Neuronal stem cell (in vitro differentiated cells): ENCODE measurements around the gene RBCK1.
A peak's percentile ranks its signal among the peaks of the same experiment; 100 is the strongest.

Experiments
- DNase-seq: peaks from one replicate; pipeline ENCODE4 v3.0.0-alpha.2; 2013; ENCODE audit warnings: low spot score
- H2AFZ ChIP-seq: one replicate; pipeline ENCODE4 v1.6.1; 2013; ENCODE audit warnings: mild to moderate bottlenecking, low read length, inconsistent platforms
- H2AK5ac ChIP-seq: 2 replicates; pipeline ENCODE4 v1.6.1; 2013; ENCODE audit warnings: low read depth, mild to moderate bottlenecking, inconsistent platforms, low read length, moderate library complexity, mixed read lengths
- H2BK120ac ChIP-seq: 2 replicates; pipeline ENCODE4 v1.6.1; 2013; ENCODE audit warnings: low read depth, mild to moderate bottlenecking, inconsistent platforms, low read length, moderate library complexity, mixed read lengths
- H2BK12ac ChIP-seq: one replicate; pipeline ENCODE4 v1.6.1; 2013; ENCODE audit warnings: low read length, inconsistent platforms
- H2BK15ac ChIP-seq: 2 replicates; pipeline ENCODE4 v1.6.1; 2013; ENCODE audit warnings: mild to moderate bottlenecking, low read length, inconsistent platforms, mixed read lengths
- H2BK5ac ChIP-seq: one replicate; pipeline ENCODE4 v1.6.1; 2013; ENCODE audit warnings: inconsistent platforms, mild to moderate bottlenecking, low read length, moderate library complexity
- H3K14ac ChIP-seq: one replicate; pipeline ENCODE4 v1.6.1; 2013; ENCODE audit warnings: low read length, inconsistent platforms
- H3K18ac ChIP-seq: 2 replicates; pipeline ENCODE4 v1.6.1; 2013; ENCODE audit warnings: low read length, inconsistent platforms
- H3K23ac ChIP-seq: 2 replicates; pipeline ENCODE4 v1.6.1; 2013; ENCODE audit warnings: low read depth, mild to moderate bottlenecking, mixed read lengths, low read length, inconsistent platforms; ENCODE audit not compliant: poor library complexity
- H3K27ac ChIP-seq: replicated peaks from 3 replicates; pipeline ENCODE4 v1.5.1; 2013; ENCODE audit warnings: low read length, inconsistent platforms
- H3K27me3 ChIP-seq, 3 experiments: 2 replicates each; pipeline ENCODE4 v1.6.1; 2013; ENCODE audit warnings: low read length in 3 of 3, mild to moderate bottlenecking in 2 of 3, inconsistent platforms in 1 of 3, low read depth in 1 of 3, mixed read lengths in 1 of 3, moderate library complexity in 1 of 3; ENCODE audit not compliant: control insufficient read depth in 3 of 3, insufficient read depth in 3 of 3
- H3K36me3 ChIP-seq, 2 donors: replicated peaks in 1 of 2; 2 replicates each; pipeline ENCODE4 v1.6.1; 2013; ENCODE audit warnings: low read length in 2 of 2; ENCODE audit not compliant: control insufficient read depth in 2 of 2, insufficient read depth in 2 of 2
- H3K4ac ChIP-seq: 2 replicates; pipeline ENCODE4 v1.6.1; 2013; ENCODE audit warnings: inconsistent platforms, mild to moderate bottlenecking, low read length, moderate library complexity
- H3K4me1 ChIP-seq, 2 donors: 1 replicate in 1 of 2; 2 replicates in 1 of 2; pipeline ENCODE4 v1.6.1; 2013; ENCODE audit warnings: low read length in 2 of 2, low read depth in 1 of 2; ENCODE audit not compliant: control insufficient read depth in 2 of 2, insufficient read depth in 1 of 2
- H3K4me2 ChIP-seq: one replicate; pipeline ENCODE4 v1.6.1; 2013; ENCODE audit warnings: mild to moderate bottlenecking, low read length, inconsistent platforms; ENCODE audit not compliant: insufficient read depth, poor library complexity, severe bottlenecking
- H3K4me3 ChIP-seq, 2 donors: 2 replicates each; pipeline ENCODE4 v1.5.1; 2013; ENCODE audit warnings: low read length in 2 of 2, mild to moderate bottlenecking in 2 of 2, inconsistent platforms in 1 of 2, moderate library complexity in 1 of 2
- H3K79me1 ChIP-seq: one replicate; pipeline ENCODE4 v1.6.1; 2013; ENCODE audit warnings: low read depth, mild to moderate bottlenecking, inconsistent platforms, low read length, moderate library complexity
- H3K9ac ChIP-seq: one replicate; pipeline ENCODE4 v1.6.1; 2013; ENCODE audit warnings: mild to moderate bottlenecking, low read depth, low read length, inconsistent platforms; ENCODE audit not compliant: poor library complexity
- H3K9me3 ChIP-seq, 2 donors: replicated peaks in 1 of 2; 2 replicates each; pipeline versions ENCODE3 to v1.6.1; 2013; ENCODE audit warnings: low read length in 2 of 2, mild to moderate bottlenecking in 2 of 2, inconsistent platforms in 1 of 2, low read depth in 1 of 2, mixed read lengths in 1 of 2, moderate library complexity in 1 of 2; ENCODE audit not compliant: control insufficient read depth in 2 of 2, insufficient read depth in 1 of 2
- H4K8ac ChIP-seq: one replicate; pipeline ENCODE4 v1.6.1; 2013; ENCODE audit warnings: low read depth, mild to moderate bottlenecking, inconsistent platforms, low read length, moderate library complexity
- H4K91ac ChIP-seq: one replicate; pipeline ENCODE4 v1.6.1; 2013; ENCODE audit warnings: low read length, low read depth, mild to moderate bottlenecking, inconsistent platforms; ENCODE audit not compliant: poor library complexity
- WGBS, 2 donors: extraction: QIAGEN DNeasy Blood & Tissue Kit; methylation state at CpG; one replicate each; pipeline ENCODE4 v1.1.7; 2013; ENCODE audit warnings: missing lambda C conversion rate in 2 of 2, mixed read lengths in 1 of 2; ENCODE audit not compliant: insufficient read length in 2 of 2, insufficient replicate concordance in 1 of 2; ENCODE audit errors: extremely low coverage in 2 of 2; 5-methylcytosine and 5-hydroxymethylcytosine counted together

Gene RBCK1

GRCh38 chr20:458776-459175, 50.7 kb downstream of the RBCK1 start:
- Histone ChIP-seq H3K4me1 (peaks cover 4 to 10% of the 10 kb centered on the region in 2 donors), H3K4me2 (no peak overlapping the region), H3K9ac (no peak overlapping the region), H2AFZ (no peak overlapping the region), H3K79me1 (peaks cover 12% of the 10 kb centered on the region), H3K18ac (no peak overlapping the region), H2BK12ac (no peak overlapping the region), H2BK15ac (no peak overlapping the region), H2AK5ac (no peak overlapping the region), H3K27ac (no peak overlapping the region), H3K14ac (no peak overlapping the region), H2BK5ac (no peak overlapping the region), H3K4ac (no peak overlapping the region), H3K36me3 (peaks cover 0 to 11% of the 10 kb centered on the region in 2 donors), H2BK120ac (no peak overlapping the region), H3K4me3 (no peak overlapping the region), H3K23ac (no peak overlapping the region), H3K27me3 (peaks cover 0 to 2% (median 0%) of the 10 kb centered on the region in 3 experiments), H4K91ac (no peak overlapping the region), H3K9me3 (no peaks in the 10 kb centered on the region), H4K8ac (no peak overlapping the region)
- DNase-seq: no peak
- WGBS, 2 donors: no CpG with 5 or more reads among the region's 6 CpGs

- Histone ChIP-seq H3K4me3 (no peak overlapping the region), H3K79me1 (peaks cover 12% of the 10 kb centered on the region), H3K4me1 (peaks cover 4 to 10% of the 10 kb centered on the region in 2 donors), H3K27ac (no peak overlapping the region), H4K91ac (no peak overlapping the region), H3K9ac (no peak overlapping the region), H3K23ac (no peak overlapping the region), H3K14ac (no peak overlapping the region), H2BK15ac (no peak overlapping the region), H3K4me2 (no peak overlapping the region), H4K8ac (no peak overlapping the region), H3K4ac (no peak overlapping the region), H3K18ac (no peak overlapping the region), H3K36me3 (peaks cover 0 to 6% of the 10 kb centered on the region in 2 donors), H2BK120ac (no peak overlapping the region), H3K9me3 (no peaks in the 10 kb centered on the region), H2AFZ (no peak overlapping the region), H2BK12ac (no peak overlapping the region), H3K27me3 (peaks cover 0 to 2% (median 0%) of the 10 kb centered on the region in 3 experiments), H2AK5ac (no peak overlapping the region), H2BK5ac (no peak overlapping the region)
- no CpG with 5 or more reads among the region's 3 CpGs for WGBS, 2 donors
- DNase-seq: no peak
Measured at GRCh38 chr20:460180-460579, 52.1 kb downstream of the RBCK1 start.

DNA sequence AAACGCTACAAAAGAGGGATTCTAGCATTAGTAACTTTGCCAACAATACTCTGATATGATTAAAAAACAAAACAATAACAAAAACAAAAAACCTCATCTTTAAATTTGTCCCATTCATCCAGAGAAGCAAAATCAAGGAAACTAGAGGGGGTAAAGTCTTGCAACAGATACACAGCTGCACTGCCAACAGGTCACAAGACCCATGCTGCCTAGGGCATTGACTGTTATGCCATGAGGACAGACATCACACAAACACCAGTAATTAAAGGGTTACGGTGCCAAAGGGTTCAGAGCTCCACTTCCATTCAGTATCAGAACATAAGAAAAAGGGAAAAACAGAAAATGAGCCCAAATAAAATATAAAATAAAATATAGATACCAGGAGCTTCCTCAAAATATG, 52.6 kb downstream of the RBCK1 start:
- no CpG with 5 or more reads among the region's 2 CpGs for WGBS, 2 donors
- H3K4me3 ChIP-seq: peak overlapping the region in 1 of 2 donors; percentile 78
- no peak overlapping the region for H2BK5ac ChIP-seq

GRCh38 chr20:461254-462198, 53.4 kb downstream of the RBCK1 start:
- H3K79me1 ChIP-seq: peaks cover 12% of the 10 kb centered on the region
- H3K18ac ChIP-seq: peak overlapping the region; percentile 90
- peak; percentile 42 for DNase-seq
- peaks cover 0 to 5% of the 10 kb centered on the region in 2 donors for H3K36me3 ChIP-seq
- H3K4me1 ChIP-seq: peaks cover 4 to 10% of the 10 kb centered on the region in 2 donors
- H2BK5ac ChIP-seq: peak overlapping the region; percentile 53
- H2AK5ac ChIP-seq: no peak overlapping the region
- H3K27ac ChIP-seq: peak overlapping the region; percentile 58
- peak overlapping the region; percentile 87 for H2AFZ ChIP-seq
- no peak overlapping the region for H3K23ac ChIP-seq
- H2BK120ac ChIP-seq: no peak overlapping the region
- peak overlapping the region; percentile 3 for H4K8ac ChIP-seq
- H3K9me3 ChIP-seq: no peaks in the 10 kb centered on the region
- peak overlapping the region; percentile 97 for H3K4me2 ChIP-seq
- no peak overlapping the region for H4K91ac ChIP-seq
- peaks cover 0 to 2% (median 0%) of the 10 kb centered on the region in 3 experiments for H3K27me3 ChIP-seq
- no peak overlapping the region for H2BK15ac ChIP-seq
- H3K9ac ChIP-seq: peak overlapping the region; percentile 91
- peak overlapping the region; percentile 78 to 88 for H3K4me3 ChIP-seq
- H3K4ac ChIP-seq: no peak overlapping the region
- peak overlapping the region; percentile 38 for H3K14ac ChIP-seq
- WGBS, 2 donors: no CpG with 5 or more reads among the region's 60 CpGs
- H2BK12ac ChIP-seq: peak overlapping the region; percentile 58

More for the DNA sequence above, 52.6 kb downstream of the RBCK1 start:
- Histone ChIP-seq H3K36me3 (peaks cover 0 to 5% of the 10 kb centered on the region in 2 donors), H3K18ac (no peak overlapping the region), H2BK15ac (no peak overlapping the region), H3K4me1 (peaks cover 4 to 10% of the 10 kb centered on the region in 2 donors), H3K79me1 (peaks cover 12% of the 10 kb centered on the region), H2AFZ (no peak overlapping the region), H3K27me3 (peaks cover 0 to 2% (median 0%) of the 10 kb centered on the region in 3 experiments), H2BK120ac (no peak overlapping the region), H3K9me3 (no peaks in the 10 kb centered on the region), H3K4me2 (no peak overlapping the region), H3K23ac (no peak overlapping the region), H2AK5ac (no peak overlapping the region), H3K27ac (no peak overlapping the region), H4K91ac (no peak overlapping the region), H4K8ac (no peak overlapping the region), H3K4ac (no peak overlapping the region), H3K9ac (no peak overlapping the region), H2BK12ac (no peak overlapping the region), H3K14ac (no peak overlapping the region)
- DNase-seq: no peak
